HepG2 (cell line): ENCODE results near the gene AGER. TPM values are rescaled to one million over a fixed set of nuclear protein-coding genes. Genes with fewer than 3 reads are reported as not detected.

Experiments used
- KDM1A ChIP-seq: IDR thresholded peaks from 2 replicates; pipeline ENCODE4 v1.6.1; 2016; ENCODE audit warnings: missing compliant biosample characterization
- XBP1 ChIP-seq: sonication (generic); formaldehyde crosslinking; IDR thresholded peaks from 2 replicates; pipeline ENCODE4 v1.5.0; 2020; ENCODE audit warnings: missing genetic modification reagents
- polyA plus RNA-seq, 8 experiments: library from polyadenylated mRNA; depleted of rRNA in 3 of 8; stranded (reverse) in 7 of 8; unstranded in 1 of 8; fragments of >200 nt; fragmentation: Illumina TruSeq in 4 of 8; extraction: Trizol in 4 of 8; gene quantifications; 2 replicates each; pipeline versions ENCODE4 v1.2.1 to v1.2.3, GENCODE V29; 2011 to 2016; ENCODE audit warnings: low read depth in 4 of 8, missing spikeins in 1 of 8, mixed read lengths in 1 of 8; ENCODE audit not compliant: insufficient read depth in 1 of 8
- total RNA-seq, 5 experiments: library from RNA; depleted of rRNA; stranded (reverse); fragments of >200 nt; fragmentation: Illumina TruSeq; extraction: Trizol; gene quantifications; 2 replicates each; pipeline ENCODE4 v1.2.3, GENCODE V29; 2016; ENCODE audit warnings: low read depth in 1 of 5
- TF ChIP-seq, protein P1 (sequence below): sonication (generic); formaldehyde crosslinking; IDR thresholded peaks from 2 replicates; pipeline ENCODE4 v1.8.1; 2023; ENCODE audit warnings: mild to moderate bottlenecking, missing genetic modification reagents
- TF ChIP-seq, protein P2 (sequence below): sonication (generic); formaldehyde crosslinking; IDR thresholded peaks from 2 replicates; pipeline ENCODE4 v1.4.0; 2020; ENCODE audit warnings: missing genetic modification reagents, borderline replicate concordance
- TF ChIP-seq, protein P3 (sequence below): sonication (generic); formaldehyde crosslinking; conservative IDR thresholded peaks from 2 replicates; pipeline ENCODE4 v1.4.0; 2020; ENCODE audit warnings: missing genetic modification reagents
- TF ChIP-seq, protein P4 (sequence below): sonication (generic); formaldehyde crosslinking; IDR thresholded peaks from 2 replicates; pipeline ENCODE4 v1.5.0; 2020; ENCODE audit warnings: missing genetic modification reagents

Gene AGER
- total and polyA plus RNA-seq, 2 of the 13 experiments (the other 11 are each of a cell fraction or from before 2014, with no cell fraction given) = 1.9 to 5.1 TPM

DNA sequence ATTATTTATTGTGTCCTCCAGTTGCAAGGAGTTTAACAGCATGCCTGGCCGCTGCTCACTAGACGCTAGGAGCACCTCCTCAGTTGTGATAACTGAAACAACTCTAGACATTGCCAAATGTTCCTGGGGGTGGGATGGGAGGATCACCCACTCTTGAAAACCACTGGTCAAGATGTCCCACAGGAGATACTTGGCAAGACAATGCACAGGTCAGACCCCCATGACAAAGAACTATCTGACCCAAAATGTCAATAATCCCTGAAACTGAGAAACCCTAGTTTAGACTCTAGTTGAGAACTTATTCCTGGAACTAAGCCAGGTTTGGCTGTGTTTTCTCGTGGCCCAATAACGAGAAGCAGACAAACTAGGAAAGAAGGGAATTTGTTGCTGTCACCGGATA, 44.5 kb downstream of the AGER start (continued):
- TF ChIP-seq, protein P1, sequence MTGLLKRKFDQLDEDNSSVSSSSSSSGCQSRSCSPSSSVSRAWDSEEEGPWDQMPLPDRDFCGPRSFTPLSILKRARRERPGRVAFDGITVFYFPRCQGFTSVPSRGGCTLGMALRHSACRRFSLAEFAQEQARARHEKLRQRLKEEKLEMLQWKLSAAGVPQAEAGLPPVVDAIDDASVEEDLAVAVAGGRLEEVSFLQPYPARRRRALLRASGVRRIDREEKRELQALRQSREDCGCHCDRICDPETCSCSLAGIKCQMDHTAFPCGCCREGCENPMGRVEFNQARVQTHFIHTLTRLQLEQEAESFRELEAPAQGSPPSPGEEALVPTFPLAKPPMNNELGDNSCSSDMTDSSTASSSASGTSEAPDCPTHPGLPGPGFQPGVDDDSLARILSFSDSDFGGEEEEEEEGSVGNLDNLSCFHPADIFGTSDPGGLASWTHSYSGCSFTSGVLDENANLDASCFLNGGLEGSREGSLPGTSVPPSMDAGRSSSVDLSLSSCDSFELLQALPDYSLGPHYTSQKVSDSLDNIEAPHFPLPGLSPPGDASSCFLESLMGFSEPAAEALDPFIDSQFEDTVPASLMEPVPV (CRISPR knock-in tag) = no peak
- TF ChIP-seq, protein P2, sequence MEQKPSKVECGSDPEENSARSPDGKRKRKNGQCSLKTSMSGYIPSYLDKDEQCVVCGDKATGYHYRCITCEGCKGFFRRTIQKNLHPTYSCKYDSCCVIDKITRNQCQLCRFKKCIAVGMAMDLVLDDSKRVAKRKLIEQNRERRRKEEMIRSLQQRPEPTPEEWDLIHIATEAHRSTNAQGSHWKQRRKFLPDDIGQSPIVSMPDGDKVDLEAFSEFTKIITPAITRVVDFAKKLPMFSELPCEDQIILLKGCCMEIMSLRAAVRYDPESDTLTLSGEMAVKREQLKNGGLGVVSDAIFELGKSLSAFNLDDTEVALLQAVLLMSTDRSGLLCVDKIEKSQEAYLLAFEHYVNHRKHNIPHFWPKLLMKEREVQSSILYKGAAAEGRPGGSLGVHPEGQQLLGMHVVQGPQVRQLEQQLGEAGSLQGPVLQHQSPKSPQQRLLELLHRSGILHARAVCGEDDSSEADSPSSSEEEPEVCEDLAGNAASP (CRISPR knock-in tag) = no peak
- TF ChIP-seq, protein P3, sequence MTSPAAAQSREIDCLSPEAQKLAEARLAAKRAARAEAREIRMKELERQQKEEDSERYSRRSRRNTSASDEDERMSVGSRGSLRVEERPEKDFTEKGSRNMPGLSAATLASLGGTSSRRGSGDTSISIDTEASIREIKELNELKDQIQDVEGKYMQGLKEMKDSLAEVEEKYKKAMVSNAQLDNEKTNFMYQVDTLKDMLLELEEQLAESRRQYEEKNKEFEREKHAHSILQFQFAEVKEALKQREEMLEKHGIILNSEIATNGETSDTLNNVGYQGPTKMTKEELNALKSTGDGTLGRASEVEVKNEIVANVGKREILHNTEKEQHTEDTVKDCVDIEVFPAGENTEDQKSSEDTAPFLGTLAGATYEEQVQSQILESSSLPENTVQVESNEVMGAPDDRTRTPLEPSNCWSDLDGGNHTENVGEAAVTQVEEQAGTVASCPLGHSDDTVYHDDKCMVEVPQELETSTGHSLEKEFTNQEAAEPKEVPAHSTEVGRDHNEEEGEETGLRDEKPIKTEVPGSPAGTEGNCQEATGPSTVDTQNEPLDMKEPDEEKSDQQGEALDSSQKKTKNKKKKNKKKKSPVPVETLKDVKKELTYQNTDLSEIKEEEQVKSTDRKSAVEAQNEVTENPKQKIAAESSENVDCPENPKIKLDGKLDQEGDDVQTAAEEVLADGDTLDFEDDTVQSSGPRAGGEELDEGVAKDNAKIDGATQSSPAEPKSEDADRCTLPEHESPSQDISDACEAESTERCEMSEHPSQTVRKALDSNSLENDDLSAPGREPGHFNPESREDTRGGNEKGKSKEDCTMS (CRISPR knock-in tag) = no peak
- TF ChIP-seq KDM1A (CRISPR knock-in tag) = no peak
- TF ChIP-seq, protein P4, sequence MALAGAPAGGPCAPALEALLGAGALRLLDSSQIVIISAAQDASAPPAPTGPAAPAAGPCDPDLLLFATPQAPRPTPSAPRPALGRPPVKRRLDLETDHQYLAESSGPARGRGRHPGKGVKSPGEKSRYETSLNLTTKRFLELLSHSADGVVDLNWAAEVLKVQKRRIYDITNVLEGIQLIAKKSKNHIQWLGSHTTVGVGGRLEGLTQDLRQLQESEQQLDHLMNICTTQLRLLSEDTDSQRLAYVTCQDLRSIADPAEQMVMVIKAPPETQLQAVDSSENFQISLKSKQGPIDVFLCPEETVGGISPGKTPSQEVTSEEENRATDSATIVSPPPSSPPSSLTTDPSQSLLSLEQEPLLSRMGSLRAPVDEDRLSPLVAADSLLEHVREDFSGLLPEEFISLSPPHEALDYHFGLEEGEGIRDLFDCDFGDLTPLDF (CRISPR knock-in tag) = no peak
- TF ChIP-seq XBP1 (CRISPR knock-in tag) = no peak
